Measurements from ENCODE around the gene STON2. TPM values are rescaled to one million over a fixed set of nuclear protein-coding genes. Genes with fewer than 3 reads are reported as not detected.
"Not testable (repeated sequence)": the region's sequence is repeated elsewhere in the genome, so short reads cannot be mapped to it uniquely, and the experiment has no call there.

Gene STON2
- total RNA-seq, 1 donor from 2014 or later, result not detected

DNA sequence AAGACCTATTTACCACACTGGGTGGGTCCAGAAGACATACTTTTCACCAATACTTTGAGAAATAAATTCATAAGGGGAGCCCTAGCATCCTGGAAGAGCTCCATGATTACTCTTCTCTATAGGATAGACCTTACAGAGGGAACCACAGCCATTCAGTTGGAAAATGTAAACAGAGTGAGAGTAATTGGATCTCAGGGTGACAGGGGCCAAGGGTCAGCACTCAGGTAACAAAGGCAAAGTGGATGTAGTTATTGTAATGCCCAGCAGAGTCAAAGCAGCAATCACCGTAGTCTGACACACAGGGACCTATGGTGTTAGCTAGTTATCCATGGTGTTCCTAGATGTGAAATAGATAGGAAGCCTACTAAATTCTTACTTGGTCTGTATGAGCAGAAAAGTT, 168.6 kb downstream of the STON2 start:
- Mint-ChIP-seq H3K27ac (no peak overlapping the region), H3K9me3 (peaks cover under 1% of the 10 kb centered on the region), H3K27me3 (no peaks in the 10 kb centered on the region), H3K36me3 (ENCODE audit: low read depth) (no peaks in the 10 kb centered on the region), H3K4me3 (no peak overlapping the region), H3K4me1 (peaks cover 3% of the 10 kb centered on the region)
- POLR2A ChIA-PET, result no interaction called here
- no peak for DNase-seq
- TF ChIP-seq, protein P1, sequence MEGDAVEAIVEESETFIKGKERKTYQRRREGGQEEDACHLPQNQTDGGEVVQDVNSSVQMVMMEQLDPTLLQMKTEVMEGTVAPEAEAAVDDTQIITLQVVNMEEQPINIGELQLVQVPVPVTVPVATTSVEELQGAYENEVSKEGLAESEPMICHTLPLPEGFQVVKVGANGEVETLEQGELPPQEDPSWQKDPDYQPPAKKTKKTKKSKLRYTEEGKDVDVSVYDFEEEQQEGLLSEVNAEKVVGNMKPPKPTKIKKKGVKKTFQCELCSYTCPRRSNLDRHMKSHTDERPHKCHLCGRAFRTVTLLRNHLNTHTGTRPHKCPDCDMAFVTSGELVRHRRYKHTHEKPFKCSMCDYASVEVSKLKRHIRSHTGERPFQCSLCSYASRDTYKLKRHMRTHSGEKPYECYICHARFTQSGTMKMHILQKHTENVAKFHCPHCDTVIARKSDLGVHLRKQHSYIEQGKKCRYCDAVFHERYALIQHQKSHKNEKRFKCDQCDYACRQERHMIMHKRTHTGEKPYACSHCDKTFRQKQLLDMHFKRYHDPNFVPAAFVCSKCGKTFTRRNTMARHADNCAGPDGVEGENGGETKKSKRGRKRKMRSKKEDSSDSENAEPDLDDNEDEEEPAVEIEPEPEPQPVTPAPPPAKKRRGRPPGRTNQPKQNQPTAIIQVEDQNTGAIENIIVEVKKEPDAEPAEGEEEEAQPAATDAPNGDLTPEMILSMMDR (IDR thresholded peaks at IDR 0.05), result no peak
- ATAC-seq (ENCODE audit: low read depth), result no peak
- intact Hi-C loops (cut with micrococcal nuclease), result no loop called here
- CTCF ChIA-PET, result no interaction called here

DNA sequence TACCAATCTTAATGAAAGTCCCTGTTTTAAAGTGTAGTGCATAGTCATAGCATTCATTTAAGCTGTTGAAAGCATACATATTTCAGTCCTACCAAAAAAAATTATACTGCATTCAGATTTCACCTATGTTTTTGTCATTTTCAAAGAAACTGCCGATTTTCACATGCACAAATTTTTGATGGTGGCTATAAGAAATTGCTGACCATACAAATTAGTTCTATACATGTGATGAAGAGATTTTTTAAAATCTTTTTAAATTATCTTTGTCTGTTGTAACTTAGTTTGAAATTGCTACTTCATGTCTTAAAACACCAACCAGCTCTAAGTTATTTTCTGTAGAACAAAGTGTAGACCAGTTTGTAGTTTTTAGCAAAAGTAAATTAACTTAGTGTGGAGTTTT, 175.9 kb downstream of the STON2 start:
- Mint-ChIP-seq H3K4me1 (peaks cover 10% of the 10 kb centered on the region), H3K9me3 (peaks cover 2% of the 10 kb centered on the region), H3K4me3 (no peak overlapping the region), H3K36me3 (ENCODE audit: low read depth) (peaks cover 14% of the 10 kb centered on the region), H3K27me3 (no peaks in the 10 kb centered on the region), H3K27ac (no peak overlapping the region)
- DNase-seq (no peak), ATAC-seq (ENCODE audit: low read depth) (no peak)
- intact Hi-C loops (cut with micrococcal nuclease), result no loop called here
- ChIA-PET CTCF (interaction anchor here (0.9 kb wide), 1 partner anchor 240 kb away, joined by 4 read pairs; no protein-coding TSS in a partner anchor), POLR2A (no interaction called here)
- TF ChIP-seq, protein P1 (IDR thresholded peaks at IDR 0.05), result no peak

DNA sequence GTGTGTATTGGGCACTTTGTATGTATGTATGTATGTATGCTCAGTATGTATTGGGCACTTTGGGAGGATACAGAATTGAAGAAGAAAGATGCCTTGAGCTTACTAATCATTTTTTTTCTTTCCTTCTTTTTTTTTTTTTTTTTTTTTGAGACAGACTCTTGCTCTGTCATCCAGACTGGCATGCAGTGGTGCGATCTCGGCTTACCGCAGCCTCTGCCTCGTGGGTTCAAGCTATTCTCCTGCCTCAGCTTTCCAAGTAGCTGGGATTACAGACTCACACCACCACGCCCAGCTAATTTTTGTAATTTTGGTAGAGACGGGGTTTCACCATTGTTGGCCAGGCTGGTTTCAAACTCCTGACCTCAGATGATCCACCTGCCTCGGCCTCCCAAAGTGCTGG, 176.3 kb downstream of the STON2 start:
- Mint-ChIP-seq H3K36me3 (ENCODE audit: low read depth) (peaks cover 16% of the 10 kb centered on the region), H3K4me1 (peaks cover 13% of the 10 kb centered on the region)
- CTCF ChIA-PET; H3K27me3 Mint-ChIP-seq; H3K27ac Mint-ChIP-seq; intact Hi-C loops (cut with micrococcal nuclease); ATAC-seq (ENCODE audit: low read depth); H3K4me3 Mint-ChIP-seq; H3K9me3 Mint-ChIP-seq; DNase-seq: not testable (repeated sequence)
- POLR2A ChIA-PET, result interaction anchor here (0.6 kb wide), 1 partner anchor 52 kb away, joined by 3 read pairs; no protein-coding TSS in a partner anchor

DNA sequence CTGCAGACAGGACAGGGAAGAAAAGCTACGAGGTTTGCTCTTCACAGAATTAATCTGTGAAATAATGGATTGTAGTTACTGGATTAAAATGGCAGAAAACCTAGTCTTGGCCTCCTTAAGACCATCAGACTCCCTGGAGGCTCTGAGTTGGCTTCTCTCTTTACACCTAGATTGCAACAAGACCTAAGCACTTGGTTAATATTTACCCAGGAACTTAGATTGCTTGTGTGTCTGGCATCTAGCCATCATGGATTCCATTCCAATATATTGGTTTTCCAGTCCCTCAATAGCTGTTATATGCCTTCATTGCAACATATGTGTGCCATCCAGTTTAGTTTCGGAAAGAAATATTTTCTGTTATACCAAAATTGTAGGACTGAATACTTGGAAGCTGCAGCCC, 177.4 kb downstream of the STON2 start:
- TF ChIP-seq, protein P1 (IDR thresholded peaks at IDR 0.05), result no peak
- ATAC-seq (ENCODE audit: low read depth) (no peak), DNase-seq (no peak)
- Mint-ChIP-seq H3K4me1 (peaks cover 24% of the 10 kb centered on the region), H3K27ac (no peak overlapping the region), H3K36me3 (ENCODE audit: low read depth) (peaks cover 17% of the 10 kb centered on the region), H3K4me3 (no peak overlapping the region), H3K27me3 (no peaks in the 10 kb centered on the region), H3K9me3 (peaks cover 2% of the 10 kb centered on the region)
- intact Hi-C loops (cut with micrococcal nuclease), result no loop called here
- ChIA-PET CTCF (no interaction called here), POLR2A (no interaction called here)

DNA sequence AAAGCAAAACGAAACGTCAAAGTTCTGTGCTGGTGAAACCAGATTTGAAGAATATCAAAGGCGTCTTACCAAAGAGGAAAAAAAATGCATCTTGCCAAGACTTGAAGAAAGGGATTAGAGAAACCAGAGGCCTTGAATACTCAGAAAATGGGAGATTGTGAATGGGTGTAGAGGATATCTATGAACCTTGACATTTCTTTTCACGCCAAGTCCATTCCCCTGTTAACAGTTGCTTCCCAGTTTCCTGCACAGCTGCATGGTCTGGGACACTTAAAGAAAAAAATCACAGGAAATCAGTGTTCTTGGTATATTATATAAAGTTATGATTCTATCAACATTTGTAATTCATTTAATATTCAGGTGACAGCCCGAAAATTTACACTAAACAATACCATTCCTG, 178.0 kb downstream of the STON2 start:
- H3K36me3 Mint-ChIP-seq (ENCODE audit: low read depth), result peaks cover 18% of the 10 kb centered on the region
- intact Hi-C loops (cut with micrococcal nuclease), result no loop called here
- peaks cover 2% of the 10 kb centered on the region for H3K9me3 Mint-ChIP-seq
- peak overlapping the region; percentile 92 for H3K4me3 Mint-ChIP-seq
- H3K4me1 Mint-ChIP-seq, result peaks cover 28% of the 10 kb centered on the region
- peak overlapping the region; percentile 99 for H3K27ac Mint-ChIP-seq
- no peak for ATAC-seq (ENCODE audit: low read depth)
- DNase-seq, result no peak
- no peaks in the 10 kb centered on the region for H3K27me3 Mint-ChIP-seq
- ChIA-PET CTCF (no interaction called here), POLR2A (interaction anchor here (1.1 to 2.2 kb wide), 2 partner anchors 11 to 296 kb away, joined by 4 to 24 read pairs; no protein-coding TSS in a partner anchor)
- TF ChIP-seq, protein P1 (IDR thresholded peaks at IDR 0.05), result no peak

Measured in activated B cell treated with CpG ODN at 0.5 μM for 24 hours (primary cell).